HG03565 (cell line): ENCODE results near the gene FRMPD2.
A peak's percentile ranks its signal among the peaks of the same experiment; 100 is the strongest.
"Not testable (repeated sequence)": the region's sequence is repeated elsewhere in the genome, so short reads cannot be mapped to it uniquely, and the experiment has no call there.

Experiments used
- ATAC-seq: cut with Tn5 transposase; IDR thresholded peaks from one replicate; pipeline ENCODE4 v1.9.1; 2021; ENCODE audit warnings: mild to moderate bottlenecking, moderate library complexity; ENCODE audit not compliant: unreplicated experiment

Gene FRMPD2

GRCh38 chr10:48237259-48238250 is 36.9 kb downstream of the FRMPD2 start:
- ATAC-seq, result no peak

DNA sequence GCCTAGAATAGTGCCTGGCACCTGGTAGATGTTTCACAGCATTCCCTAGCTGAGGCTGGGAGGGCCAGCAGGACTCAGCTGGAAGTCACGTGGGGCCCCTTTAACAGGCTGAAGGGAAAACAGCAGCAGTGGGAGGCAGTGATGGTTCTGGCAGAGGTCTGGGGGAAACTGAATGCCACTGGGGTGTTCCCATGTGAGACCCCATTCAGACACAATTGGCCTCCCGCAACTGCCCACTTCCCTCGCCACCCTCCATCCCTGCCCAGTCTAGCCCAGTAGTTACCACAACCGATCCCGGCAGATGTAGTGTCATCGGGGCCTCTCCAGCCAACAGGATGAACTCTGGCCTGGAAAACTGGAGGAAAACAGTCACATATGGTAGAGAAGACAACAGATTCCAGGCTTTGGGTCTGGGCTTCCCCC is 38.3 kb downstream of the FRMPD2 start:
- no peak for ATAC-seq

- no peak for ATAC-seq
Measured at GRCh38 chr10:48235501-48235900, 39.0 kb downstream of the FRMPD2 start.

GRCh38 chr10:48234787-48235186 is 39.7 kb downstream of the FRMPD2 start:
- ATAC-seq, result no peak

GRCh38 chr10:48234295-48234694 is 40.2 kb downstream of the FRMPD2 start:
- no peak for ATAC-seq

DNA sequence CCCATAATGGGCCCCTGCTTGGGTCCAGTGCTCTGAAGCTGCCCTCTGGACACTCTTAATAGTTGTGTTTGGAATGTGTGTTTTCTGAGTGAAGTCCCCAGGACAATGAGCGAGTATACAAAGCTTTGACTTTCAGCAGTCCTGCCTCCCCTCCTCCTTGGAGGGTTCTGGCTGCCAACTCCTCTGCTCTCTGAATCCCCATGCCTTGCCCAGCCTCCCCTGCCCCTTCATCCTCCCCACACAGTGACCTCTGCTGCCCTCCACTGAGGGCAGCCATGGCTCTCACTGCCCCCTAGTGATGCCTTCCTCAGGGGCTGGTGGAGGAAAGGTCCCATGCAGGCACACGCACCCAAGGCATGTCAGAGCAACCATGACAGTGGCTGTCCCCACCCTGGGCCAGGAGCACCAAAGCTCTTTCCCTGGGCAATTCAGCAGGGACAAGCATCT is 40.9 kb downstream of the FRMPD2 start:
- ATAC-seq, result no peak

DNA sequence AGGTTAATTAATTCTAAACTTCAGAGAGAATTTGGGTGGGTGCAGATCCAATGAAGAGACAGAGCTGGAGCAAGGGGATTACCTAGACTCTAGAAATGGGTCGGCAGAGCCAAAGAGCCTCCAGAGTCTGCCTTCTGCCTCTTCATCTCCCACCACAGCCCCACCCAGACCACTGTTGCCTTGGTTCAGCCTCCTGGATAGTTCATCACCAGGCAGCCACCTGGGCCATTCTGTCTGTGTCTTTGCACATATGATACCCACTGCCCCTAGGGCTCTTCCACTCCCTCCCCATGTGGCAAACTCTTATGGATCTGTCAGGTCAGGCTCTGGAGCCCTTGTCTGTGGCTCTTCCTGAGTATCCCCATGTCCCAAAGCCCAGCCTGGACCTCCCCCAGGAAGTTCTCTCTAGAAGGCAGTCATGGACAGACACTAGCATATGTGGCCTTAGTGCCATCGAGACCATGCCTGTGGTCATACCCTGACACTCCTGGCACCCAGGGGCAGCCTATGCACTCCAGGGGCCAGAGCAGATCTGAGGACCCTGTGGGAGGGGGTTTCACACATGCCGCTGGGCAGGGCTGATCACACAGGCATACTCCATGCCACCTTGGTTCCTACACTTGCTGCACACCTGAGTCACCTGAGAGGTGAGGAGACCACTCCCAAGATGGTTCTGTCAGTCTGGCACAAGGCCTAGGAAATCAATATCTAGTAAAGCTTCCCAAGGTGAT is 41.6 kb downstream of the FRMPD2 start:
- ATAC-seq, result no peak

DNA sequence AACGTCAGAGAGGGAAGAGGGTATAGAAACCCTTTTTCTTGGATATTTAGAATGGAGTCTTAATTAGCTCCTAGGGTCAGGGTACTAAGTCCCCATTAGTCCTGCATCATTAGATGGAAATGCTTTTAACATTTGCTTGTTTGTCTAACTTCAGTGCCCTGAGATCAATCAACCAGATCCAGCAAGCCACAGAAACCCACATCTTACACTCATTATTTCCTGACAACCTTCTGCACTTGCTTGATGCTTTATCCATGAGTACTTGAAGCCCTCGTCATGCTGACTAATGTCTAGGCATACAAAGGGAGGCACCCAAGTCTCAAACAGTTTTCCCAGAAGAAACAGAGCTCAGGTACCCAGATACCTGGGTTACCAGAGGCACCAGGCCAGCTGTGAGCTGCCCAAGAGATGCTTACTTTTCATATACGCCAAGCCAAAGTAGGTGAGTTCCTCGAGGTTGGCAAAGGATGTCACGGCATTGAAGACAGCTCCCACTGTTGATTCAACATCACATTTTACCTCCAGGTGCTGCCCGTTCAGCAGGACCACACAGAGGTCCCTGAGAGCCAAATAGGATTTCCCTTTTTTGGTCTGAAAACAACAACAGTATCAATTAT is 42.7 kb downstream of the FRMPD2 start:
- ATAC-seq, result peak; percentile 62

DNA sequence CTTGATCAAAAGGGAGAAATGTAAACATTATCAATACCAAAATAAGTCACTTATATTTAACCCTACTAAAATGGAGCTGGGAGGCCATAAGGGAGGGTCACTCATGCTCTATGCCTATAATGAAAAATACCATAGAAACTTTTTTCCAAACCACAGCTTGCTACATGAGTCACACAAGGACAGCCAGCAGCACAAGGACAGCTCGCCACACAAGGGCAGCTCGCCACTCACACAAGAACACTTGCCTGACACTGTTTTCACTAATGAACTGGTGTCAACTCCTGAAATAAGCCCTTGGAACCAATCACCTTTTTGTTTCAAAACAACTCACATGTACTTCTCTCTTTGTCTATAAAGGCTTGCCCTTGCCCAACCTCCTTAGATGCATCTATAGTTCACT is 43.3 kb downstream of the FRMPD2 start:
- no peak for ATAC-seq

DNA sequence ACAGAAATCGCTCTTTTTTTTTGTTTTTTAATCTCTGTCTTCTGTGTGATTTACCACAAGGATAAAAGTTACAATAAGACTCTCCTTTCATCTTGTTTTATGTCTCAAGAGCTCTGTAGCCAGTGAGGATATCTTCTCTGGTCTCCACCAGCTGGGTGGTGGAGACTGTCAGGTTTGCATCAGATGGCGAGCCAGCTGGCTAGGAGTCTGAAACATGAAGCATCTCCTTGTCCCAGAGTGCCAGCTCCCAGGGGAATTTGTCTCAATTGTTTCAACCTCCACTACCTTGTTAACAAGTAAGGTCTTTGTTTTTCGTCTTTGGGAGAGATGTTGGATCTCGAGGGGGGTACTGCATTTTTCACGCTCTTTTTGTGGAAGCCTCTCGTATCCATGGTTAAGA is 47.3 kb downstream of the FRMPD2 start:
- ATAC-seq, result no peak

- ATAC-seq, result no peak
Measured at GRCh38 chr10:48224979-48225560, 49.4 kb downstream of the FRMPD2 start.

- ATAC-seq, result no peak
Measured at GRCh38 chr10:48224296-48224695, 50.2 kb downstream of the FRMPD2 start.

DNA sequence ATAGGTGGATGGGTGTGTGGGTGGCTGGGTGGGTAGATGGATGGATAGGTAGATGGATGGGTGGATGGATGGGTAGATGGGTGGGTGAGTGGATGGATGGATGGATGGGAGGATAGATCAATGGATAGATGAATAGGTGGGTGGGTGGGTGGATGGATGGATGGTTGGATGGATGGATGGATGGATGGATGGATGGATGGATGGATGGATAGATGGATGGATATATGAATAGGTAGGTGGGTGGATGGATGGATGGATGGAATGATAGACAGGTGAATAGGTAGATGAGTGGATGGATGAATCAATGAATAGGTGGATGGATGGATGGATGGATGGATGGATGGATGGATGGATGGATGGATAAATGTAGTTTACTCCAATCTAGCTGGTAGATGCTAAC is 52.7 kb downstream of the FRMPD2 start:
- no peak for ATAC-seq

- not testable (repeated sequence) for ATAC-seq
Measured at GRCh38 chr10:48221031-48221430, 53.5 kb downstream of the FRMPD2 start.

GRCh38 chr10:48219194-48219593 is 55.3 kb downstream of the FRMPD2 start:
- ATAC-seq, result no peak

GRCh38 chr10:48216744-48217143 is 57.8 kb downstream of the FRMPD2 start:
- ATAC-seq, result no peak

GRCh38 chr10:48216204-48216505 is 58.3 kb downstream of the FRMPD2 start:
- ATAC-seq, result no peak

DNA sequence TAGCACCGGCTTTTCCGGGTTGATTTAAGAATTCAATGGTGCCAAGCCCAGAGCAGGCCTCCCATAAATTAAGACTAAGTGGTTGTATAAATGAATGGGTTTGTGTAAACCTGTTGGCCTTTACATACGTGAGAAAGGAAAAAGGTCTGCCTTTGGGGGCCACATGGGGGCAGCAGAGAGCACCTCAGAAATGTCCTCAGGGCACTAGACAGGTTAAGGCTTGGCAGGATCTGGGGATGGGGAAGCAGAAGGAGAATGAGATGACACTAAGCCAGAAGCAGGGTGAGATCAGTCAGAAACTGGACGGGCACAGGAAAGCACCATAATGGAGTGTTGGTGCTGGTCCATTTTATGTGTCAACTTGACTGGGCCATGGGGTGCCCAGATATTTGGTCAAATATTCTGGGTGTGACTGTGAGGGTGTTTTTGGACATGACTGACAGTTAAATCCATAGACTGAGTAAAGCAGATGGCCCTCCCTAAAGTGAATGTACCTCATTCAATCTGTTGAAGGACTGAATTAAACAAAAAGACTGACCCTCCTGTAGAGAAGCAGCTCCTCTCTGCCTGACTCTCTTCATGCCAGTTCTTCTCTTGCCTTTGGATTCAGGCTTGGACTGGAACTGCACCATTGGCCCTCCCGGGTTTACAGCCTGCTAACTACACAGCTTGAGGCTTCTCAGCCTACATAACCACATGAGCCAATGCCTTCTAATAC is 58.9 kb downstream of the FRMPD2 start:
- ATAC-seq, result no peak

DNA sequence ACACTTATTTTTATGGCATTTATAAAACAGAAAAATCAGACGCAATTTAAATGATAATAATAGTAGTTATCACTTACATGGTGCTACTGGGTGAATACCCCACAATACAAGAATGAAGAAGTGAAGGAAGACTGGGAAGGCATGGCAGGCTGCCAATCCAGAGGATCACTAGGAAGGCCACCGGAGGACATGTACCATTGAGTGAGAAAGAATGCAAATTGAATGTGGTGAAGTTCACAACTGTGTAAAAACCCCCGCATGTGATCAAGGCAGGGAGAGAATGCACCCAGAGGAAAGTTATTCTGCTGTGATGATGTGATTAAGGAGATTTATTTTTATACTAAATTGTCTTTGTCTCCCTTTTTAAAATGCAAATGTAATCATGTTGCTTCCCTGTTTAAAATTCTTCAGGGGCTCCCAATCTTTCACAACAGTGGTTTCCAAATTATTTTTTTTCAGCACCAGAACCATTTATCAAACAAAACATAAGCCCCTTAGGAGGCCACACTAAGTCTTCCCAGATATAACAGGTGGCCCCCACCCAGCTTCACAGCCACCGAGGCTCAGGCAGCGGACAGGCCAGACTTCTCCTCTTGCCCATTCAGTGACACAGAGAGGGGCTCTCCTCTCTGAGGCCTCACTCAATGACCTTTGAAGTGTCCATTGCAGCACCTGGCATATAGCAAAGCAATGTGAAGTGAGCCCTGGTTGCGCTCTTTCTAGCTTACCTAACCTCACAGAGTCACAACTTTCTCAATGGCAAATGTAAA is 59.6 kb downstream of the FRMPD2 start:
- no peak for ATAC-seq

DNA sequence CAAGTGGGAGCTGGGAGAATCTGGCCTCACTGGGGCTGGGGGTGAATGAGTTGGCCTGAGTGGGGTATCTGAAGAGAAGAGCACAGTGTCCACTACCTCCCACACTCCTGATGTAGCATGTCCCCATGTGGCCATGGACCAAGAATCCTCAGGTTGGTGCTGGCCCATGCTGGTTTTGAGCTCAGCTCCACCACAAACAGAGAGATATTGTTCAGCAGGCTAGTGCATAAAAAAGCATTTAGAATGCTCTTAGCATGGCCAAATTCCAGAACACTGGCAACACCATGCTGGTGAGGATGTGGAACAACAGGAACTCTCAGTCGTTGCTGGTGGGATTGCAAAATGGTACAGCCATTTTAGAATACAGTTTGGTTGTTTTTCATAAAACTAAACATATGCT is 61.4 kb downstream of the FRMPD2 start:
- ATAC-seq, result no peak
